ENCODE results near the gene HS3ST3A1. TPM values are rescaled to one million over a fixed set of nuclear protein-coding genes. Genes with fewer than 3 reads are reported as not detected.

Gene HS3ST3A1
- total and polyA plus RNA-seq, 4 donors = 0.18 to 8.0 (median 5.6) TPM

- no peaks in the 10 kb centered on the region for H3K36me3 ChIP-seq (ENCODE audit: control insufficient read depth in 4 of 4, insufficient read depth in 4 of 4, low read length in 4 of 4)
- no peak for TF ChIP-seq CTCF (IDR thresholded peaks at IDR 0.05; ENCODE audit: control extremely low read depth, extremely low read depth)
- H3K4me3 ChIP-seq = no peak overlapping the region
- H3K9me3 ChIP-seq (ENCODE audit: control insufficient read depth in 4 of 4, insufficient read depth in 3 of 4, low read length in 3 of 4) = peaks cover 2 to 7% (median 4%) of the 10 kb centered on the region in 4 donors
- DNase-seq = no peak
- H3K27me3 ChIP-seq (ENCODE audit: control insufficient read depth in 3 of 3, insufficient read depth in 3 of 3, low read length in 2 of 3) = no peaks in the 10 kb centered on the region
- WGBS, 2 donors = 84 to 100% methylated on average over 1 of the region's 1 CpG
- H3K9ac ChIP-seq (ENCODE audit: insufficient read depth in 1 of 2, low read length in 2 of 2) = no peak overlapping the region
- H3K27ac ChIP-seq (ENCODE audit: low read depth in 1 of 2, low read length in 1 of 2) = no peak overlapping the region
- no peak for ATAC-seq (ENCODE audit: insufficient read depth, low FRiP score)
- H3K4me1 ChIP-seq (ENCODE audit: control insufficient read depth in 5 of 5, insufficient read depth in 5 of 5, low read length in 5 of 5) = peaks cover 0 to 26% (median 0%) of the 10 kb centered on the region in 5 donors
Observed at GRCh38 chr17:13534946-13535345, 66.8 kb downstream of the HS3ST3A1 start.

GRCh38 chr17:13531721-13532120 is 70.0 kb downstream of the HS3ST3A1 start:
- H3K4me1 ChIP-seq (ENCODE audit: control insufficient read depth in 5 of 5, insufficient read depth in 5 of 5, low read length in 5 of 5) = peaks cover 0 to 4% (median under 1%) of the 10 kb centered on the region in 5 donors
- peaks cover 0 to 5% (median 3%) of the 10 kb centered on the region in 4 donors for H3K9me3 ChIP-seq (ENCODE audit: control insufficient read depth in 4 of 4, insufficient read depth in 3 of 4, low read length in 3 of 4)
- no peak for TF ChIP-seq CTCF (IDR thresholded peaks at IDR 0.05; ENCODE audit: control extremely low read depth, extremely low read depth)
- 69 to 98% methylated on average over 2 of the region's 2 CpGs for WGBS, 2 donors
- ATAC-seq (ENCODE audit: insufficient read depth, low FRiP score) (no peak), DNase-seq (no peak)
- H3K27ac ChIP-seq (ENCODE audit: low read depth in 1 of 2, low read length in 1 of 2) = no peak overlapping the region
- no peak overlapping the region for H3K4me3 ChIP-seq
- no peak overlapping the region for H3K9ac ChIP-seq (ENCODE audit: insufficient read depth in 1 of 2, low read length in 2 of 2)
- peaks cover 0 to 3% (median 0%) of the 10 kb centered on the region in 4 donors for H3K36me3 ChIP-seq (ENCODE audit: control insufficient read depth in 4 of 4, insufficient read depth in 4 of 4, low read length in 4 of 4)
- no peaks in the 10 kb centered on the region for H3K27me3 ChIP-seq (ENCODE audit: control insufficient read depth in 3 of 3, insufficient read depth in 3 of 3, low read length in 2 of 3)

GRCh38 chr17:13525876-13526275 is 75.9 kb downstream of the HS3ST3A1 start:
- Histone ChIP-seq H3K27ac (ENCODE audit: low read depth in 1 of 2, low read length in 1 of 2) (no peak overlapping the region), H3K36me3 (ENCODE audit: control insufficient read depth in 4 of 4, insufficient read depth in 4 of 4, low read length in 4 of 4) (peaks cover 0 to 3% (median 0%) of the 10 kb centered on the region in 4 donors)
- DNase-seq = no peak

More at GRCh38 chr17:13525876-13526275, 75.9 kb downstream of the HS3ST3A1 start:
- Histone ChIP-seq H3K4me3 (no peak overlapping the region), H3K4me1 (ENCODE audit: control insufficient read depth in 5 of 5, insufficient read depth in 5 of 5, low read length in 5 of 5) (peaks cover 0 to 3% (median 0%) of the 10 kb centered on the region in 5 donors), H3K9ac (ENCODE audit: insufficient read depth in 1 of 2, low read length in 2 of 2) (no peak overlapping the region), H3K9me3 (ENCODE audit: control insufficient read depth in 4 of 4, insufficient read depth in 3 of 4, low read length in 3 of 4) (no peaks in the 10 kb centered on the region), H3K27me3 (ENCODE audit: control insufficient read depth in 3 of 3, insufficient read depth in 3 of 3, low read length in 2 of 3) (no peaks in the 10 kb centered on the region)
- TF ChIP-seq CTCF (IDR thresholded peaks at IDR 0.05; ENCODE audit: control extremely low read depth, extremely low read depth) = no peak
- 72% methylated on average over 3 of the region's 3 CpGs for WGBS, 2 donors
- ATAC-seq (ENCODE audit: insufficient read depth, low FRiP score) = no peak

All from lung (tissue), 12 donors.